Measurements from ENCODE around the gene DNPH1.

The DNPH1 gene

GRCh38 chr6:43199912-43200311, 29.4 kb downstream of the DNPH1 start:
- TF ChIP-seq CTCF (IDR thresholded peaks at IDR 0.05; ENCODE audit: insufficient read depth, missing control alignments) = no peak
- no peak for FAIRE-seq
- no peak for DNase-seq (ENCODE audit: insufficient read length, low spot score)

- no peak for DNase-seq (ENCODE audit: insufficient read length, low spot score)
- no peak for FAIRE-seq
Observed at GRCh38 chr6:43196337-43196736, 32.9 kb downstream of the DNPH1 start.

GRCh38 chr6:43193929-43194328, 35.4 kb downstream of the DNPH1 start:
- FAIRE-seq (no peak), DNase-seq (ENCODE audit: insufficient read length, low spot score) (no peak)
- TF ChIP-seq CTCF (IDR thresholded peaks at IDR 0.05; ENCODE audit: insufficient read depth, missing control alignments) = no peak

More at GRCh38 chr6:43196337-43196736, 32.9 kb downstream of the DNPH1 start:
- TF ChIP-seq CTCF (IDR thresholded peaks at IDR 0.05; ENCODE audit: insufficient read depth, missing control alignments) = no peak

GRCh38 chr6:43192911-43193310, 36.4 kb downstream of the DNPH1 start:
- no peak for DNase-seq (ENCODE audit: insufficient read length, low spot score)
- FAIRE-seq = no peak
- no peak for TF ChIP-seq CTCF (IDR thresholded peaks at IDR 0.05; ENCODE audit: insufficient read depth, missing control alignments)

GRCh38 chr6:43189776-43190304, 39.4 kb downstream of the DNPH1 start:
- TF ChIP-seq CTCF (IDR thresholded peaks at IDR 0.05; ENCODE audit: insufficient read depth, missing control alignments) = no peak
- FAIRE-seq (no peak), DNase-seq (ENCODE audit: insufficient read length, low spot score) (no peak)

- TF ChIP-seq CTCF (IDR thresholded peaks at IDR 0.05; ENCODE audit: insufficient read depth, missing control alignments) = no peak
- FAIRE-seq = no peak
Observed at GRCh38 chr6:43188426-43188825, 40.9 kb downstream of the DNPH1 start.

GRCh38 chr6:43187821-43188220, 41.5 kb downstream of the DNPH1 start:
- no peak for TF ChIP-seq CTCF (IDR thresholded peaks at IDR 0.05; ENCODE audit: insufficient read depth, missing control alignments)
- DNase-seq (ENCODE audit: insufficient read length, low spot score) (no peak), FAIRE-seq (no peak)

More at GRCh38 chr6:43188426-43188825, 40.9 kb downstream of the DNPH1 start:
- no peak for DNase-seq (ENCODE audit: insufficient read length, low spot score)

All from D721Med (cell line).